B cell (primary cell): ENCODE data around the gene PPT2. TPM values are rescaled to one million over a fixed set of nuclear protein-coding genes. Genes with fewer than 3 reads are reported as not detected.

Source experiments
- ATAC-seq: fragments of 200-7000 bp; cut with Tn5 transposase; one replicate; pipeline ENCODE4 v1.10.0; 2021; ENCODE audit warnings: low read depth, mild to moderate bottlenecking, moderate number of reproducible peaks, moderate library complexity
- CTCF ChIA-PET: fragments of 350-600 bp; sonication (Branson Sonifier 250); formaldehyde crosslinking; loops from one replicate; lab custom pipeline; 2021; ENCODE audit warnings: antibody characterized with exemption, inconsistent platforms; lab: Charles Lee
- POLR2A ChIA-PET: fragments of 350-600 bp; sonication (Branson Sonifier 250); formaldehyde crosslinking; loops from one replicate; lab custom pipeline; 2021; ENCODE audit warnings: antibody characterized with exemption; lab: Charles Lee
- DNase-seq: peaks from one replicate; pipeline ENCODE4 v3.0.0; 2013
- H2AFZ ChIP-seq: 2 replicates; pipeline ENCODE4 v1.6.1; 2012; ENCODE audit warnings: mild to moderate bottlenecking, low read depth, low read length; ENCODE audit not compliant: insufficient read depth, poor library complexity, severe bottlenecking
- H3K27ac ChIP-seq, 2 donors: 1 replicate in 1 of 2; 2 replicates in 1 of 2; pipeline ENCODE4 v1.5.1; 2012 to 2013; ENCODE audit warnings: low read length in 2 of 2, mild to moderate bottlenecking in 2 of 2, moderate library complexity in 1 of 2
- H3K27me3 ChIP-seq, 4 experiments: fragments of 200-600 bp in 1 of 4; sonication (generic) in 1 of 4; replicated peaks in 1 of 4; 1 replicate in 2 of 4; 2 replicates in 2 of 4; pipeline versions ENCODE4 v1.6.1 to v1.7.0; 2013 to 2016; ENCODE audit warnings: low read length in 3 of 4, mild to moderate bottlenecking in 2 of 4, mixed read lengths in 1 of 4, moderate library complexity in 1 of 4; ENCODE audit not compliant: insufficient read depth in 4 of 4, control insufficient read depth in 3 of 4; ENCODE audit errors: control extremely low read depth in 1 of 4
- H3K36me3 ChIP-seq, 2 experiments: replicated peaks in 1 of 2; 1 replicate in 1 of 2; 2 replicates in 1 of 2; pipeline versions ENCODE4 v1.6.1 to v1.7.1; 2013; ENCODE audit warnings: low read length in 1 of 2; ENCODE audit not compliant: insufficient read depth in 2 of 2, control insufficient read depth in 1 of 2; ENCODE audit errors: control extremely low read depth in 1 of 2, extremely low read depth in 1 of 2
- H3K4me1 ChIP-seq, 2 donors: fragments of 200-600 bp in 1 of 2; sonication (generic) in 1 of 2; 1 replicate in 1 of 2; 2 replicates in 1 of 2; pipeline versions ENCODE4 v1.5.1 to v1.6.1; 2013 to 2017; ENCODE audit warnings: low read length in 2 of 2; ENCODE audit not compliant: control insufficient read depth in 2 of 2, insufficient read depth in 2 of 2
- H3K4me2 ChIP-seq: replicated peaks from 2 replicates; pipeline ENCODE3; 2012; ENCODE audit warnings: mild to moderate bottlenecking, low read depth, low read length; ENCODE audit not compliant: poor library complexity, severe bottlenecking
- H3K4me3 ChIP-seq, 5 experiments: fragments of 200-600 bp in 1 of 5; sonication (generic) in 1 of 5; 1 replicate in 3 of 5; 2 replicates in 2 of 5; pipeline versions ENCODE4 v1.5.1 to v1.7.0; 2011 to 2016; ENCODE audit warnings: low read length in 4 of 5, mild to moderate bottlenecking in 4 of 5, low read depth in 2 of 5, control low read depth in 1 of 5, moderate library complexity in 1 of 5; ENCODE audit not compliant: insufficient read depth in 1 of 5; ENCODE audit errors: control extremely low read depth in 1 of 5, extremely low read depth in 1 of 5
- H3K79me2 ChIP-seq: fragments of 200-600 bp; sonication (generic); one replicate; pipeline ENCODE4 v1.6.0; 2016; ENCODE audit warnings: low read length; ENCODE audit not compliant: control insufficient read depth, insufficient read depth
- H3K9ac ChIP-seq: fragments of 200-600 bp; sonication (generic); 2 replicates; pipeline ENCODE4 v1.6.1; 2017; ENCODE audit warnings: mild to moderate bottlenecking, low read length, moderate library complexity
- H3K9me3 ChIP-seq, 3 donors: one replicate each; pipeline versions ENCODE4 v1.6.1 to v1.7.1; 2013; ENCODE audit warnings: low read length in 2 of 3; ENCODE audit not compliant: control insufficient read depth in 2 of 3, insufficient read depth in 1 of 3; ENCODE audit errors: control extremely low read depth in 1 of 3
- H4K20me1 ChIP-seq: 2 replicates; pipeline ENCODE4 v1.6.0; 2012; ENCODE audit warnings: mild to moderate bottlenecking, low read length; ENCODE audit not compliant: insufficient read depth, control insufficient read depth, poor library complexity, severe bottlenecking
- H3K27ac Mint-ChIP-seq: one replicate; pipeline ENCODE4 v1.8.0; 2021; ENCODE audit warnings: mixed read lengths
- H3K27me3 Mint-ChIP-seq: one replicate; pipeline ENCODE4 v1.8.0; 2021; ENCODE audit warnings: mixed read lengths
- H3K4me1 Mint-ChIP-seq: one replicate; pipeline ENCODE4 v1.8.0; 2021; ENCODE audit warnings: mixed read lengths
- H3K4me3 Mint-ChIP-seq: one replicate; pipeline ENCODE4 v1.8.0; 2021; ENCODE audit warnings: mixed read lengths
- H3K9me3 Mint-ChIP-seq: one replicate; pipeline ENCODE4 v1.8.0; 2022; ENCODE audit warnings: mixed read lengths; ENCODE audit not compliant: insufficient read depth
- CTCF ChIP-seq: fragments of 200-600 bp; IDR thresholded peaks from one replicate; pipeline ENCODE4 v1.8.0; 2022; ENCODE audit warnings: antibody characterized with exemption, mild to moderate bottlenecking
- EZH2 ChIP-seq: IDR thresholded peaks from 2 replicates; pipeline ENCODE4 v1.6.1; 2012; ENCODE audit warnings: borderline replicate concordance, low read depth, mild to moderate bottlenecking, moderate library complexity, low read length; ENCODE audit not compliant: insufficient read depth, poor library complexity, severe bottlenecking
- WGBS: methylation state at CpG from one replicate; pipeline ENCODE4 v1.1.5; 2013; ENCODE audit warnings: missing lambda C conversion rate; ENCODE audit not compliant: insufficient coverage; 5-methylcytosine and 5-hydroxymethylcytosine counted together
- intact Hi-C: fragments of 100-400 bp; cut with micrococcal nuclease; formaldehyde crosslinking; loops from one replicate; pipeline ENCODE4 v1.10.0; 2022
- polyA plus RNA-seq: library from polyadenylated mRNA; depleted of rRNA; stranded (reverse); fragments of >200 nt; gene quantifications from 2 replicates; pipeline ENCODE4 v1.2.3, GENCODE V29; 2012
- total RNA-seq, 2 donors: library from RNA; stranded (reverse); fragments of 120-200 nt in 1 of 2; gene quantifications; 1 replicate in 1 of 2; 2 replicates in 1 of 2; pipeline versions ENCODE4 v1.2.3 to v1.2.4, GENCODE V29; 2013 to 2022

PPT2 gene
- total and polyA plus RNA-seq, 2 donors (not counting 1 experiment from before 2014, with no cell fraction given) = 1.2 to 4.2 TPM

DNA sequence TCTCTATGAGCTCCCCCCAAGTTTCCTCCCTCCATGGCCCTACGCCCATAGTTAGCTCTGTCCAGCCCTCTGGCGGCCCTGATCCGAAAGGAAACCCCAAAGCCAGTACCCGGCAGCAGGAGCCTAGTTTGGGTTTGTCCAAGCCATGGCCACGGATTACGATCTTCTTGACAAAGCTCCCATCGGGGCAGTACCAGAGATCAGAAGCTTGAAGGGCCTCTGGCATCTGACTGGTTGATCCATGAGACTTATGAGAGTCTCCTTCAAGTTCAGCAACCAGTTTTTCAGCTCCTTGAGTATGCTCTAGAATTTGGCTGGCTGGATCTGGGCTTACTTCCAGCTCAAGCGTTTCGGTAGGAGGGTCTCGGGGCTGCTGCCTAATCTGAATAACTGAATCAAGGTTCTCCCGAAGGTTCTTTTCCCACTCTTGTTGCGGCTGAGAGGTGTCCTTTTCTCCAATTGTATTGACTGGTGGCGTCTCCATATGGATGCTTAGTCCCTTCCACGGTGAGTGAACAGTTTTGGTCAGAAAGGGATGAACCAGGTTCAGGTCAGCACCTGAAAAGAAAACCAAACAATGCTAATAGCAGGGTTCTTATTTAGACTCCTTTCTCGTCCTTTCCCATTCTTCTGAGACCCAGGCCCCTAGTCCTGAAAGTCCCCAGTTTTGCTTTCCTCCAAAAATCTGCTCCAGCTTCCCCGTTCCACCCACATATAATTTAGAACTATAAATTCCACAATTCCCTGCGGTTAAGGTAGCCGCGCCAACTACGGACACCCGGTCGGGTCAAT lies 24.4 kb upstream of the PPT2 start:
- Histone ChIP-seq H3K9ac (peak overlapping the region; percentile 79), H3K27ac (peak overlapping the region; percentile 46 to 87), H2AFZ (peak overlapping the region; percentile 81), H3K36me3 (peaks cover 5 to 24% of the 10 kb centered on the region in 2 experiments), H3K4me1 (peaks cover 26 to 36% of the 10 kb centered on the region in 2 donors), H3K27me3 (no peaks in the 10 kb centered on the region), H3K4me3 (peak overlapping the region; percentile 14 to 87 (median 80)), H3K9me3 (peaks cover 0 to 2% (median 0%) of the 10 kb centered on the region in 3 donors), H3K4me2 (peak overlapping the region; percentile 79), H4K20me1 (peaks cover 6% of the 10 kb centered on the region), H3K79me2 (peaks cover 40% of the 10 kb centered on the region)
- Mint-ChIP-seq H3K4me1 (peaks cover 41% of the 10 kb centered on the region), H3K4me3 (peak overlapping the region; percentile 94), H3K27ac (peak overlapping the region; percentile 89), H3K9me3 (no peaks in the 10 kb centered on the region), H3K27me3 (peaks cover 7% of the 10 kb centered on the region)
- DNase-seq = no peak
- ATAC-seq = no peak
- TF ChIP-seq EZH2 = no peak
- intact Hi-C loops = loop anchor here (1.0 to 10.0 kb wide), 3 partner anchors 25 to 665 kb away; partner anchors contain the start of gene PPT2
- ChIA-PET CTCF (interaction anchor here (0.8 to 4.8 kb wide), 6 partner anchors 11 to 126 kb away, joined by 3 to 40 read pairs (median 6); partner anchors contain the start of gene GPSM3), POLR2A (interaction anchor here (0.5 to 2.0 kb wide), 9 partner anchors 9 to 157 kb away, joined by 3 to 15 read pairs (median 8); partner anchors contain the start of genes DXO and GPSM3)
- WGBS = 51% methylated on average over 22 of the region's 22 CpGs

DNA sequence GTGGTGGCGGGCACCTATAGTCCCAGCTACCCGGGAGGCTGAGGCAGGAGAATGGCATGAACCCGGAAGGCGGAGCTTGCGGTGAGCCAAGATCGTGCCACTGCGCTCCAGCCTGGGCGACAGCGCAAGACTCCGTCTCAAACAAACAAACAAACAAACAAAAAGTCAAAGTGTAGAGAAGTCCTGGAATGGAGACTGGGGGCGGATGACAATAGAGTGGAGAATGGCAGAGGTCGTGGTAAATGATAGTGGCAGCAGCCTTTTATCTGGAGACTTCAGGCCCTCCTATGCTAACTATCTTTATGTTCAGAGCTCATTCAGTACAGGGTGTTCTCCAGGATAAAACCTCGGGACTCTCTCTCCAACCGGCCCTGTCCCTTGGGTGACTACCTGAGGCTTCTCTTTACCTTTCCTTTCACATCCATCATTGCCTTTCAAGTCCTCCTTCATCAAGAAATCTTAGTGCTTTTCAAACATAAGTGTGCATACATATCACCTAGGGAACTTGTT lies 22.4 kb upstream of the PPT2 start:
- Histone ChIP-seq H3K4me3 (no peak overlapping the region), H3K4me2 (no peak overlapping the region), H2AFZ (no peak overlapping the region), H3K27ac (no peak overlapping the region), H3K4me1 (peaks cover 25 to 34% of the 10 kb centered on the region in 2 donors), H3K9ac (no peak overlapping the region), H3K79me2 (peaks cover 25% of the 10 kb centered on the region), H3K27me3 (no peaks in the 10 kb centered on the region), H4K20me1 (peaks cover 6% of the 10 kb centered on the region), H3K36me3 (peaks cover 1 to 6% of the 10 kb centered on the region in 2 experiments), H3K9me3 (peaks cover 0 to 2% (median 0%) of the 10 kb centered on the region in 3 donors)
- WGBS = 97% methylated on average over 4 of the region's 14 CpGs
- Mint-ChIP-seq H3K27me3 (peaks cover 7% of the 10 kb centered on the region), H3K4me3 (peak overlapping the region; percentile 52), H3K27ac (no peak overlapping the region), H3K4me1 (peaks cover 35% of the 10 kb centered on the region), H3K9me3 (no peaks in the 10 kb centered on the region)
- DNase-seq (no peak), ATAC-seq (no peak)
- intact Hi-C loops = no loop called here
- POLR2A ChIA-PET = no interaction called here
- no peak for TF ChIP-seq CTCF
- CTCF ChIA-PET = no interaction called here
